AG04449 (cell line): Measurements from ENCODE around the gene STXBP4.

ENCODE experiments used
- CTCF ChIA-PET: fragments of 350-600 bp; formaldehyde crosslinking; extraction: SDS; loops from one replicate; lab custom pipeline; 2021; ENCODE audit warnings: antibody characterized with exemption; lab: Yijun Ruan, JAX
- POLR2A ChIA-PET: fragments of 400-600, 350-600 bp; formaldehyde crosslinking; extraction: SDS; loops from one replicate; lab custom pipeline; 2020; ENCODE audit warnings: antibody characterized with exemption, inconsistent platforms; lab: Yijun Ruan, JAX
- DNase-seq: peaks from one replicate; pipeline ENCODE4 v3.0.0-alpha.2; 2010; ENCODE audit warnings: low read depth, low spot score
- H3K4me3 ChIP-seq: 2 replicates; pipeline ENCODE4 v1.5.1; 2011; ENCODE audit warnings: low read depth, mild to moderate bottlenecking, control low read depth, low read length
- TF ChIP-seq, protein P1 (sequence below): IDR thresholded peaks from one replicate; pipeline ENCODE4 v1.5.1; 2011; ENCODE audit warnings: mild to moderate bottlenecking, moderate library complexity, low read length, control low read depth, inconsistent platforms; ENCODE audit not compliant: insufficient read depth; ENCODE audit errors: missing control alignments

Gene STXBP4

DNA sequence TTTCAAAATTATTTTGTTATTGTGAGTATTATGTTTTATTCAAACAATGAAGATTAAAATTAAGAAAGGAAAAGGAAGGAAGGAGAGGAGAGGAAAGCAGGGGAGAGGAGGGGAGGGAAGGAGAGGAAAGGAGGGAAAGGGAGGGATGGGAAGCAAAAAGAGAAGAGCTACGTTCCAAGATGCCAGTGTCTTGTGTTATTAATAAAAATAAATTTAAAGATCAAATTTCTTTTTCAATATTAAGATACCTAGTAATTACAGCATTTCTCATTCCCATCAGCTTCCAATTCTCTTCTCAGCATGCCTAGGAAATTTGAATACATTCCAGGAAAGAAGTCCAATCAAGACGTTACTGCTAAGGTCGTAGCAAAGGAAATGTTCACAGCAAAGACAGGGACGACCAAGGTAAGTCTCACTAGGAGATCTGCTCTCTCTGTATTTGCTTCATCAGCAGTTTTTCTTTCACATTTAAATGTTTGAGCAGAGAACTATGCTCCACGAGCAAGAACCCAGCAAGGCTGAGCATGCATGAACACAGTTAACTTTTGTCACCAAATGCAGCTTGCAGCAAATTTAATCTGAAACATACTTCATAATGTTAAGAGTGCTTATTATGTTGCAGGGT lies 232.9 kb downstream of the STXBP4 start:
- TF ChIP-seq, protein P1, sequence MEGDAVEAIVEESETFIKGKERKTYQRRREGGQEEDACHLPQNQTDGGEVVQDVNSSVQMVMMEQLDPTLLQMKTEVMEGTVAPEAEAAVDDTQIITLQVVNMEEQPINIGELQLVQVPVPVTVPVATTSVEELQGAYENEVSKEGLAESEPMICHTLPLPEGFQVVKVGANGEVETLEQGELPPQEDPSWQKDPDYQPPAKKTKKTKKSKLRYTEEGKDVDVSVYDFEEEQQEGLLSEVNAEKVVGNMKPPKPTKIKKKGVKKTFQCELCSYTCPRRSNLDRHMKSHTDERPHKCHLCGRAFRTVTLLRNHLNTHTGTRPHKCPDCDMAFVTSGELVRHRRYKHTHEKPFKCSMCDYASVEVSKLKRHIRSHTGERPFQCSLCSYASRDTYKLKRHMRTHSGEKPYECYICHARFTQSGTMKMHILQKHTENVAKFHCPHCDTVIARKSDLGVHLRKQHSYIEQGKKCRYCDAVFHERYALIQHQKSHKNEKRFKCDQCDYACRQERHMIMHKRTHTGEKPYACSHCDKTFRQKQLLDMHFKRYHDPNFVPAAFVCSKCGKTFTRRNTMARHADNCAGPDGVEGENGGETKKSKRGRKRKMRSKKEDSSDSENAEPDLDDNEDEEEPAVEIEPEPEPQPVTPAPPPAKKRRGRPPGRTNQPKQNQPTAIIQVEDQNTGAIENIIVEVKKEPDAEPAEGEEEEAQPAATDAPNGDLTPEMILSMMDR: no peak
- CTCF ChIA-PET: no interaction called here
- no peak overlapping the region for H3K4me3 ChIP-seq
- no peak for DNase-seq
- POLR2A ChIA-PET: no interaction called here

DNA sequence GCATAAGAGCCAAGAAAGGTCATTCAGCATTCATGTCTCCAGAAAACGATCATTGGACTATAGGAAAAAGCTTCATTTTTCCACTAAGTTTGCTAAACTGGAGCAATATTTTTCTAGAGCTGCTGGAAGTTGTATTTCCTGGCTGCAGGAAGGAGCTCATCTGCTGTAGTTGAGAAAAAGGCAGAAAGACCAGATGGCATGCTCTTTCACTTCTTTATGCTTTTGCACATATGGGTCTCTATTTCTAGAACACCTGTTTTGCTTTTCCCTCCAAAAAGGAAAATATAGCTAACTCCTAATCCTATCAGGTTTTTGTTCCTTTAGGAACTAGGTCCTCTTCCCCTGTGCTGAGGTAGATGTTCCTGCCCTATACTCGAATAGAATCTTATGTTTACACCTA lies 234.3 kb downstream of the STXBP4 start:
- ChIA-PET POLR2A (no interaction called here), CTCF (no interaction called here)
- no peak overlapping the region for H3K4me3 ChIP-seq
- TF ChIP-seq, protein P1: no peak
- DNase-seq: no peak

DNA sequence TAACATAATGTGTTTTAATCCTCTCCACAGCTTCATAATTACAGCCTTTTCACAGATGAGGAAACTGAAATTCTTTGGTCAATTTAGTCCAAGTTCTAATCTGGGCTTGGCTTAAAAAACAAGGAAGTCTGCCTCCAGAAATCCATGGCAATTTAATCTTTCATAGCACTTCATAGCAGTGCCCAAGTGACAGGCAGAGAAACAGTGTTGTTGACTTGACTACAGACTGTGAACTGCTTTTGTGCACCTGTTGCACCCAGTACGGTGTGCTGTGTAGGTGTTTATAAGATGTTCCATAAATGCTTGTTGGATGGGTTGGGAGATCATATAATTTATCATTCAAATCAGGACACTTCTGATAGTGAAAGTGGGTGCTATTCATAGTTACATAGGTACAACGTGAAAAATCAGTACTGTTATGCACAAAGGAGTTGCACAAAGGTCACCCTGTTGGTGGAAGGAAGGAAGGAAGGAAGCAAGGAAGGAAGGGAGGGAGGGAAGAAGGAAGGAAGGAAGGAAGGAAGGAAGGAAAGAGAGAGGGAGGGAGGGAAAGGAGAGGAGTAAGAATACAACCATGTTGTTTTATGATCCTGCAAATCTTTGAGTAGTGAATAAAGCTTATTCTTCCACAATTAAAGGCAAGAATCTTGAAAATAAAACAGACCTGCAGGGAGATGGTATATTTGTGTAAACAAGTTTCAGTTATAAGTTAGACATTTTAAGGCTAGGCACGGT lies 239.7 kb downstream of the STXBP4 start:
- TF ChIP-seq, protein P1: no peak
- CTCF ChIA-PET: no interaction called here
- DNase-seq: no peak
- POLR2A ChIA-PET: no interaction called here
- no peak overlapping the region for H3K4me3 ChIP-seq

DNA sequence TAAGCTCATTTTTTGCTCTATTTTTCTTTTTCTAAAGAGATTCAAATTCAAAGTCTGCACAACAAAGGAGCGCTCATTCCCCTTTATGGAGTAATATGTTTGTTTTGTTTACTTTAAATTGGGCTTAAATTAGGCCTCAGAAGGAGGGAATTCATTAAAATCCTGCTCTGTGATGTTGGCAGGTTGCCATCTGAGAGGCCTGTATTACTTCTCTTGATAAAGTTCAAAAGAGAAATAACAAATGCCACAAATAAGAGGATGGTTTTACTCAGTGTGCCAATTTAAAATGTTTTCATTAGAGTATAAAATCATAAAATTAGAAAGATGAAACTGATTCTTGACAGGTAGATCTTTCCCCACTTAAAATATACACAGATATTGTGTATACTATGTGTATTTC lies 241.7 kb downstream of the STXBP4 start:
- H3K4me3 ChIP-seq: no peak overlapping the region

DNA sequence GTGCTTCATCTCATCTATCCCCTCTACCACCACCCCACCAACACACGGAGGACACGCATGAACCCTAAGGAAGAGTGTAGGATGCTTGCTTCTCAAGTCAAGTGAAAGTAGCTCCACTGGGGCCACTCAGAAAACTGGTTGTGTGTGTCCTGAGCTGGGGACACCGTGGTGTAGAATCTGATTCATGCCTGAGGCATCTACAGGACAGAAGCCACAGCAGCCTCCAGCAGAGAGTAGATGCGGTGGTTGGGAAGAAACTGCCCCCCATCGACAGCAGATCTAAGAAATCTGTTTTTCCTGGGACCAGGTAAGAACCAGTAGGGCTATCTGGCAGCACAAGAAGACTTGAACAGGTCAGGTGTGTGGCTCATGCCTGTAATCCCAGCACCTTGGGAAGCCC lies 244.3 kb downstream of the STXBP4 start:
- TF ChIP-seq, protein P1: no peak
- ChIA-PET CTCF (no interaction called here), POLR2A (no interaction called here)
- H3K4me3 ChIP-seq: no peak overlapping the region
- DNase-seq: no peak

More for the DNA sequence above, 241.7 kb downstream of the STXBP4 start:
- ChIA-PET POLR2A (no interaction called here), CTCF (no interaction called here)
- TF ChIP-seq, protein P1: no peak
- DNase-seq: no peak

DNA sequence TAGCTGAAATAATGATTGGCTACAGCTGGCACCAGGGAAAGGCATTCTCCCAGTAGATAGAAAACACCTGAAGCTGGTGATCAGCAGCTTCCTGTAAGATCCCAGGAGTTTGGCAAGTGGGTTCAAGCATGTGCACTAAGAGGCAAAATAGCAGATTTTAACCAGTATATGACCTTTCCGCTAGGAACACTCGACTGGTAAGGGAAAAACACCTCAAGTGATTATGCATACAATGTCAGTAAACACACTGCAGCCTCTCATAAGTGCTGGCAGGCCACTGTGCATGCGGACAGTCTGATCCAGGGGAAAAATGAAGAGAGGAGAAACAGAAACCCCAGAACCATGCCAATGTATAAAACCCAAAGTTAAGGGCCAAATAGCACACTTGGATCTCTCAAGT lies 247.1 kb downstream of the STXBP4 start:
- CTCF ChIA-PET: no interaction called here
- no peak for DNase-seq
- TF ChIP-seq, protein P1: no peak
- POLR2A ChIA-PET: no interaction called here
- no peak overlapping the region for H3K4me3 ChIP-seq
